H9 (cell line): ENCODE measurements around the gene HSD11B1. TPM values are rescaled to one million over a fixed set of nuclear protein-coding genes. Genes with fewer than 3 reads are reported as not detected.

Experiments used
- DNase-seq: peaks from one replicate; pipeline ENCODE4 v3.0.0-alpha.2; 2017
- H2AFZ ChIP-seq: one replicate; pipeline ENCODE4 v1.6.1; 2013; ENCODE audit warnings: mild to moderate bottlenecking, low read length, control low read depth, moderate library complexity
- H2AK5ac ChIP-seq: 2 replicates; pipeline ENCODE4 v1.6.1; 2013; ENCODE audit warnings: low read length, control low read depth, mixed read lengths; ENCODE audit not compliant: insufficient read length
- H2BK120ac ChIP-seq: one replicate; pipeline ENCODE4 v1.6.1; 2013; ENCODE audit warnings: low read depth, mild to moderate bottlenecking, low read length, control low read depth, inconsistent platforms; ENCODE audit not compliant: poor library complexity, severe bottlenecking
- H2BK12ac ChIP-seq: 2 replicates; pipeline ENCODE4 v1.6.1; 2013; ENCODE audit warnings: low read length, control low read depth, mixed read lengths, low read depth; ENCODE audit not compliant: insufficient read length
- H2BK15ac ChIP-seq: 2 replicates; pipeline ENCODE4 v1.6.1; 2013; ENCODE audit warnings: low read depth, low read length, control low read depth
- H2BK20ac ChIP-seq: one replicate; pipeline ENCODE4 v1.6.1; 2013; ENCODE audit warnings: low read depth, mild to moderate bottlenecking, low read length, control low read depth, inconsistent platforms; ENCODE audit not compliant: poor library complexity, severe bottlenecking
- H2BK5ac ChIP-seq: 2 replicates; pipeline ENCODE4 v1.6.1; 2013; ENCODE audit warnings: low read length, control low read depth, mixed read lengths; ENCODE audit not compliant: insufficient read length
- H3K14ac ChIP-seq: 2 replicates; pipeline ENCODE4 v1.6.1; 2013; ENCODE audit warnings: low read length, control low read depth; ENCODE audit not compliant: insufficient read depth
- H3K18ac ChIP-seq: 2 replicates; pipeline ENCODE4 v1.6.1; 2013; ENCODE audit warnings: low read depth, mild to moderate bottlenecking, mixed read lengths, low read length, control low read depth; ENCODE audit not compliant: insufficient read length
- H3K23ac ChIP-seq: 2 replicates; pipeline ENCODE4 v1.6.1; 2013; ENCODE audit warnings: low read length, control low read depth, mixed read lengths, low read depth; ENCODE audit not compliant: insufficient read length
- H3K23me2 ChIP-seq: 2 replicates; pipeline ENCODE4 v1.6.1; 2013; ENCODE audit warnings: low read depth, mild to moderate bottlenecking, mixed read lengths, low read length, control low read depth; ENCODE audit not compliant: insufficient read length, poor library complexity, severe bottlenecking
- H3K27ac ChIP-seq: 2 replicates; pipeline ENCODE4 v1.5.1; 2013; ENCODE audit warnings: low read length, control low read depth, mixed read lengths, low read depth; ENCODE audit not compliant: insufficient read length
- H3K27me3 ChIP-seq: 2 replicates; pipeline ENCODE4 v1.6.1; 2013; ENCODE audit warnings: low read length, control low read depth, inconsistent platforms; ENCODE audit not compliant: insufficient read depth
- H3K4ac ChIP-seq: 2 replicates; pipeline ENCODE4 v1.6.1; 2013; ENCODE audit warnings: low read depth, mild to moderate bottlenecking, control low read depth, inconsistent platforms, low read length, moderate library complexity
- H3K4me1 ChIP-seq: 2 replicates; pipeline ENCODE4 v1.6.1; 2013; ENCODE audit warnings: low read length, control low read depth, inconsistent platforms; ENCODE audit not compliant: insufficient read depth
- H3K4me2 ChIP-seq: 2 replicates; pipeline ENCODE4 v1.6.1; 2013; ENCODE audit warnings: low read length, control low read depth, mixed read lengths; ENCODE audit not compliant: insufficient read length, insufficient read depth
- H3K56ac ChIP-seq: 2 replicates; pipeline ENCODE4 v1.6.1; 2013; ENCODE audit warnings: low read depth, mild to moderate bottlenecking, mixed read lengths, low read length, control low read depth; ENCODE audit not compliant: insufficient read length
- H3K79me1 ChIP-seq: 2 replicates; pipeline ENCODE4 v1.6.1; 2013; ENCODE audit warnings: low read depth, mild to moderate bottlenecking, moderate library complexity, low read length, control low read depth, inconsistent platforms; ENCODE audit not compliant: insufficient read depth, poor library complexity, severe bottlenecking
- H3K79me2 ChIP-seq: 2 replicates; pipeline ENCODE4 v1.6.1; 2013; ENCODE audit warnings: low read length, control low read depth, inconsistent platforms; ENCODE audit not compliant: insufficient read depth
- H3K9ac ChIP-seq: 2 replicates; pipeline ENCODE4 v1.6.1; 2013; ENCODE audit warnings: low read length, control low read depth, mixed read lengths; ENCODE audit not compliant: insufficient read length; ENCODE audit errors: extremely low read depth
- H3K9me3 ChIP-seq: one replicate; pipeline ENCODE4 v1.6.1; 2013; ENCODE audit warnings: low read depth, low read length, inconsistent platforms; ENCODE audit not compliant: control insufficient read depth
- H3T11ph ChIP-seq: one replicate; pipeline ENCODE4 v1.6.1; 2013; ENCODE audit warnings: mild to moderate bottlenecking, low read length, control low read depth, inconsistent platforms
- H4K20me1 ChIP-seq: one replicate; pipeline ENCODE4 v1.6.1; 2013; ENCODE audit not compliant: control insufficient read depth, insufficient read length, insufficient read depth
- H4K5ac ChIP-seq: 2 replicates; pipeline ENCODE4 v1.6.1; 2013; ENCODE audit warnings: low read depth, mild to moderate bottlenecking, mixed read lengths, low read length, control low read depth; ENCODE audit not compliant: insufficient read length
- H4K8ac ChIP-seq: replicated peaks from 2 replicates; pipeline ENCODE4 v1.6.1; 2013; ENCODE audit warnings: low read length, control low read depth, mixed read lengths, low read depth; ENCODE audit not compliant: insufficient read length
- H4K91ac ChIP-seq: 2 replicates; pipeline ENCODE4 v1.6.1; 2013; ENCODE audit warnings: low read depth, mild to moderate bottlenecking, moderate library complexity, mixed read lengths, low read length, control low read depth; ENCODE audit not compliant: insufficient read length
- H3K27ac Mint-ChIP-seq, 3 experiments: 2 replicates in 2 of 3; 3 replicates in 1 of 3; pipeline ENCODE4 v1.8.0; 2020 to 2021; ENCODE audit warnings: mixed read lengths in 3 of 3, mild to moderate bottlenecking in 1 of 3, moderate library complexity in 1 of 3
- H3K27me3 Mint-ChIP-seq: 2 replicates; pipeline ENCODE4 v1.8.0; 2021; ENCODE audit warnings: low read depth, mild to moderate bottlenecking, moderate library complexity, mixed read lengths
- H3K36me3 Mint-ChIP-seq, 3 experiments: 2 replicates in 2 of 3; 3 replicates in 1 of 3; pipeline ENCODE4 v1.8.0; 2020 to 2021; ENCODE audit warnings: low read depth in 3 of 3, mixed read lengths in 3 of 3; ENCODE audit not compliant: insufficient read depth in 1 of 3
- H3K4me1 Mint-ChIP-seq, 2 experiments: 2 replicates each; pipeline ENCODE4 v1.8.0; 2020; ENCODE audit warnings: mixed read lengths in 2 of 2
- H3K4me3 Mint-ChIP-seq, 2 experiments: 2 replicates in 1 of 2; 3 replicates in 1 of 2; pipeline ENCODE4 v1.8.0; 2020 to 2021; ENCODE audit warnings: mild to moderate bottlenecking in 2 of 2, mixed read lengths in 2 of 2, moderate library complexity in 1 of 2
- H3K9me3 Mint-ChIP-seq, 2 experiments: 2 replicates in 1 of 2; 3 replicates in 1 of 2; pipeline ENCODE4 v1.8.0; 2020; ENCODE audit warnings: mild to moderate bottlenecking in 2 of 2, mixed read lengths in 2 of 2, moderate library complexity in 1 of 2
- CTCF ChIP-seq: fragments of 200-600 bp; sonication (generic); conservative IDR thresholded peaks from 3 replicates; pipeline ENCODE4 v1.8.0; 2021; ENCODE audit warnings: antibody characterized with exemption, mild to moderate bottlenecking
- WGBS: extraction: QIAGEN DNeasy Blood & Tissue Kit; methylation state at CpG from one replicate; pipeline ENCODE4 v1.1.7; 2013; ENCODE audit warnings: missing lambda C conversion rate, low lambda C conversion rate, mixed read lengths; ENCODE audit not compliant: insufficient read length; ENCODE audit errors: extremely low coverage; 5-methylcytosine and 5-hydroxymethylcytosine counted together
- total RNA-seq: library from RNA; stranded (reverse); gene quantifications from 2 replicates; pipeline ENCODE4 v1.2.1, GENCODE V29; 2021

HSD11B1 gene
- total RNA-seq, 1 experiment from 2014 or later: not detected

GRCh38 chr1:209780268-209780667 is 75.6 kb downstream of the HSD11B1 start:
- H2BK15ac ChIP-seq: no peak overlapping the region
- no peak overlapping the region for H3K56ac ChIP-seq
- no peak overlapping the region for H4K91ac ChIP-seq
- no peak overlapping the region for H3K4ac ChIP-seq
- WGBS: no CpG with 5 or more reads among the region's 4 CpGs
- no peak overlapping the region for H3K9ac ChIP-seq
- no peak overlapping the region for H3K14ac ChIP-seq
- H2AK5ac ChIP-seq: no peak overlapping the region
- peak overlapping the region in 1 of 3 experiments; percentile 42; a peak in 1 of 7 replicates for H3K27ac Mint-ChIP-seq
- no peak overlapping the region for H3K4me3 Mint-ChIP-seq
- no peaks in the 10 kb centered on the region for H3K9me3 ChIP-seq
- peaks cover 0 to 10% (median 10%) of the 10 kb centered on the region in 3 experiments; a peak in 5 of 7 replicates for H3K36me3 Mint-ChIP-seq
- TF ChIP-seq CTCF: no peak
- no peaks in the 10 kb centered on the region for H3K79me1 ChIP-seq
- no peak overlapping the region for H2BK120ac ChIP-seq
- no peak overlapping the region for H3K23ac ChIP-seq
- no peak overlapping the region for H2BK20ac ChIP-seq
- DNase-seq: no peak
- no peaks in the 10 kb centered on the region for H3K27me3 ChIP-seq
- no peak overlapping the region for H2AFZ ChIP-seq
- no peak overlapping the region for H3K18ac ChIP-seq
- no peak overlapping the region for H3K27ac ChIP-seq
- no peak overlapping the region for H4K8ac ChIP-seq
- H3K79me2 ChIP-seq: no peaks in the 10 kb centered on the region; the same call in 1 of the 2 replicates
- H3K9me3 Mint-ChIP-seq: no peaks in the 10 kb centered on the region; a peak in 1 of 5 replicates
- H3T11ph ChIP-seq: no peak overlapping the region
- no peak overlapping the region for H2BK5ac ChIP-seq
- H2BK12ac ChIP-seq: no peak overlapping the region
- no peaks in the 10 kb centered on the region for H3K23me2 ChIP-seq
- peaks cover 10 to 14% of the 10 kb centered on the region in 2 experiments for H3K4me1 Mint-ChIP-seq
- H3K27me3 Mint-ChIP-seq: peaks cover 2% of the 10 kb centered on the region; the same call in 1 of the 2 replicates
- no peak overlapping the region for H3K4me2 ChIP-seq
- no peaks in the 10 kb centered on the region for H4K20me1 ChIP-seq
- H4K5ac ChIP-seq: no peak overlapping the region
- H3K4me1 ChIP-seq: no peaks in the 10 kb centered on the region
